Lower leg skin (tissue), 3 donors: Measurements from ENCODE around the gene TRAF3IP1.

Source experiments
- POLR2A ChIP-seq, 2 donors: fragments of 450-650 bp; IDR thresholded peaks; one replicate each; pipeline ENCODE4 v1.6.1; 2016 to 2017; ENCODE audit warnings: antibody characterized with exemption in 2 of 2, mild to moderate bottlenecking in 1 of 2, moderate library complexity in 1 of 2
- TF ChIP-seq, protein P1 (sequence below), 3 donors: fragments of 450-650 bp; IDR thresholded peaks; one replicate each; pipeline ENCODE4 v1.5.1; 2016; ENCODE audit warnings: antibody characterized with exemption in 3 of 3, mild to moderate bottlenecking in 3 of 3, moderate library complexity in 2 of 3

DNA sequence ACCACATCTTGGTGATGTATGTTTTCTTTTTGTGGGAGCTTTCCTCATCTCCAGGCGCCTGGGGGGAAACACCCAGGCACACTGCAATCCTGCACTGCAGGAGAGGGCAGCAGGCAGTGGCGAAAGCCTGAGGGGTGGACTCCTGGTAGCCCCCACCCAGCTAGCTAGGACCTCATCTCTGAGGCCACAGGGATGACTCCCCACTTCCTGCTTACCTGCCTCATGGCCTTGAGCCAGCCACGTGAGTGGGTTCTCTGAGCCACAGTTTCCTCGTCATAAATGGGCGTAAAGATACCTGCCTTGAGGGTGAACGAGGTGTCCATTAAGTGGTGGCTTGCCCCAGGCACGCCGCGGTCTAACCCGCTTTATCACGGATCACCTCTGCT is 19.1 kb downstream of the TRAF3IP1 start:
- TF ChIP-seq, protein P1, sequence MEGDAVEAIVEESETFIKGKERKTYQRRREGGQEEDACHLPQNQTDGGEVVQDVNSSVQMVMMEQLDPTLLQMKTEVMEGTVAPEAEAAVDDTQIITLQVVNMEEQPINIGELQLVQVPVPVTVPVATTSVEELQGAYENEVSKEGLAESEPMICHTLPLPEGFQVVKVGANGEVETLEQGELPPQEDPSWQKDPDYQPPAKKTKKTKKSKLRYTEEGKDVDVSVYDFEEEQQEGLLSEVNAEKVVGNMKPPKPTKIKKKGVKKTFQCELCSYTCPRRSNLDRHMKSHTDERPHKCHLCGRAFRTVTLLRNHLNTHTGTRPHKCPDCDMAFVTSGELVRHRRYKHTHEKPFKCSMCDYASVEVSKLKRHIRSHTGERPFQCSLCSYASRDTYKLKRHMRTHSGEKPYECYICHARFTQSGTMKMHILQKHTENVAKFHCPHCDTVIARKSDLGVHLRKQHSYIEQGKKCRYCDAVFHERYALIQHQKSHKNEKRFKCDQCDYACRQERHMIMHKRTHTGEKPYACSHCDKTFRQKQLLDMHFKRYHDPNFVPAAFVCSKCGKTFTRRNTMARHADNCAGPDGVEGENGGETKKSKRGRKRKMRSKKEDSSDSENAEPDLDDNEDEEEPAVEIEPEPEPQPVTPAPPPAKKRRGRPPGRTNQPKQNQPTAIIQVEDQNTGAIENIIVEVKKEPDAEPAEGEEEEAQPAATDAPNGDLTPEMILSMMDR (IDR thresholded peaks at IDR 0.05): no peak
- no peak for TF ChIP-seq POLR2A (IDR thresholded peaks at IDR 0.05)
